ENCODE data around the gene VWA8.
A peak's percentile ranks its signal among the peaks of the same experiment; 100 is the strongest.
"Not testable (repeated sequence)": the region's sequence is repeated elsewhere in the genome, so short reads cannot be mapped to it uniquely, and the experiment has no call there.

Gene VWA8

GRCh38 chr13:41547251-41548000 is 413.5 kb downstream of the VWA8 start:
- no peak for DNase-seq

DNA sequence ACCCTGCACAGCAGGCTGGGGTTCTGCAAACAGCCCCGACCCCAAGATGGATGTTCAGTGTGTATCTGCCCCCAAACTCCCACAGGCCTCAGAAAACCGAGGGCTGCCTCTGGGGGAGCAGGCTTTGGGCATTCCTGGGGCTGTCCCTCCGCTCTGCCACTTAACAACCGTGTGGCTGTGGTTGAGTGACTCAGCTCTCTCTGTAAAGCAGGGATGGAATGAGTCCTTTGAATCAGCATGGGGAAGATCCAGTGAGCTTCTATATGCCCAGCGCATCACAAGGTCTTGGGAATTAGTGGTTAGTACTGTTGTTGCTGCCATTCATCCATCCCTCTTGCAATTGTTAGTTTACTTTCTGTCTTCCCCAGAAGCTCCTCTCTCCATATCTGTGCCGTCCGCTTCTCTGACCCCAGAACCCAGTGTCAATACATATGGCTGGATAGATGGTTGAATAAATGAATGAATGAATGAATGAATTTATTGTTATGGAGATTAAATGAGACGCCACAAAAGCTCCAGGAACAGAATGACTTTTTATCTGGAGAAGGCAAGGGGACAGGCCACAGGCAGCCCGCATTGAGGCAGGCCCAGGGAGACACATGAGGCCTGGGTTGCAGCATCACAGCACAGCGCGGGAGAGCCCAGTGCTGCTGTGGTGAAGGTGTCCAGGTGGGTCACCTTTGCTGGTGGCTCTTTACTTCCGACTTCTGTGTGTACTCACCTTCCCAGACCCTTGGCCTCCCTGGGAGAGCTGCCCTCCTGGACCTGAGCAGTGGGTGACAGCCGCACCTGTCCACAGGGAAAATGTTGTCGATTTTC is 414.3 kb downstream of the VWA8 start:
- no peak for DNase-seq

DNA sequence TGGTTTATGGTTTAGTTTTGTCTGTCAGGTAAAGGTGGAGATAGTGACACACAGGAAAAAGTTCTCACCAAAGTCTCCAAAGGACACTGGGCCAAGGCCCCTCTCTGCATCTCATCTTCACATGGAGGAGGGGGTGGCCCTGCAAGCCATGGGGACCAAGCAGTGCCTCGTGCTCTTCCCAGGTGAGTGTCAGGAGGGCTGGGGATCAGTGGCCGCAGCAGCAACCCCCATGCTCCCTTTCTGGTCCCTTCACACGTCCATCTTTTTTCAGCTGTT is 415.5 kb downstream of the VWA8 start:
- DNase-seq = no peak

DNA sequence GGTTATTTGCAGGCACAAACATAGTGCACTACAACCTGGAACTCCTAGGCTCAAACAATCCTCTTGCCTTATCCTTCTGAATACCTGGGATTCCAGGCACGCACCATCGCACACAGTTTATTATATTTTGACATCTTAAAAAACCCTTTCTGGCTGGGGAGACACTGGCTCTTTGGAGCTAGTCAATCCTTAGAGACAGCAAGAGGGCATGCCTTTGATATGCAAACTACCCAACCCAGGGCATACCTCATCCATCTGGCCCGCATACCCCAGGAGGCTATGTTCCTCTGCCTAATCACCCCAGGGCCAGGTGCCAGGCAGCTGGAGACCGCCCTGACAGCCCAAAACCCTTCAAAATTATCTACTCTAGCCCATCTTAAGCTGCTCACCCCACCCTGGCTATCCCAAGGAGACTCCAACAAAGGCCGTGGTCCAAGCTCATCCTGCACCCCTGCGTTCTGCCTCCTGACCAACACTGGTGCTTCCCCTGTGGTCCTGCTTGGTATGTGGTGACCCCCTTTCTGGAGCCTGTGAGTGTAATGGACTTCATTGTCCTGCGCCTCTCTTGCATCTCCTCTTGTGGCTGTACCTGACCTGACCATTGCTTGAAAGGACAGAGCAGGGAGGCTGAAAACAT is 417.1 kb downstream of the VWA8 start:
- peak; percentile 17 for DNase-seq

- DNase-seq = not testable (repeated sequence)
Observed at GRCh38 chr13:41542799-41543198, 418.1 kb downstream of the VWA8 start.

DNA sequence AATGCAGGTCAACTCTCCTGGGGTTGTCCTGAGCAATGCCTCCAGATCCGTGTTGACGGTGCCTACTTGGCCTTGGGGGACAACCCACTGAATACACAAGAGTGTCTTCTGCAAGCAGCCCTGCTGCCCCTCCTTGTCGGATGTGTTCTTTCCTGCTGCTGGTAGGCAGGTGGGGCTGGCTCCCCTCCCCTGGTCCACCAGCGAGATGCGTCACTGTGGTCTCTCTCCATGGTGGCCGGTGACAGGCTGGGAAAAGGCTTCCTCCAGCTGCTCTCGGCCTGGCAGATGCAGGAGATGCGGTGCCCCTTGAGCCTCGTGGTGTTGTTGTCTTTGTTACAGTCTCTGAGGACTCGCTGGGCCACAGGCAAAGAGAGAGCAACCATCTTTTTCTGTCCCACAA is 418.6 kb downstream of the VWA8 start:
- no peak for DNase-seq

DNA sequence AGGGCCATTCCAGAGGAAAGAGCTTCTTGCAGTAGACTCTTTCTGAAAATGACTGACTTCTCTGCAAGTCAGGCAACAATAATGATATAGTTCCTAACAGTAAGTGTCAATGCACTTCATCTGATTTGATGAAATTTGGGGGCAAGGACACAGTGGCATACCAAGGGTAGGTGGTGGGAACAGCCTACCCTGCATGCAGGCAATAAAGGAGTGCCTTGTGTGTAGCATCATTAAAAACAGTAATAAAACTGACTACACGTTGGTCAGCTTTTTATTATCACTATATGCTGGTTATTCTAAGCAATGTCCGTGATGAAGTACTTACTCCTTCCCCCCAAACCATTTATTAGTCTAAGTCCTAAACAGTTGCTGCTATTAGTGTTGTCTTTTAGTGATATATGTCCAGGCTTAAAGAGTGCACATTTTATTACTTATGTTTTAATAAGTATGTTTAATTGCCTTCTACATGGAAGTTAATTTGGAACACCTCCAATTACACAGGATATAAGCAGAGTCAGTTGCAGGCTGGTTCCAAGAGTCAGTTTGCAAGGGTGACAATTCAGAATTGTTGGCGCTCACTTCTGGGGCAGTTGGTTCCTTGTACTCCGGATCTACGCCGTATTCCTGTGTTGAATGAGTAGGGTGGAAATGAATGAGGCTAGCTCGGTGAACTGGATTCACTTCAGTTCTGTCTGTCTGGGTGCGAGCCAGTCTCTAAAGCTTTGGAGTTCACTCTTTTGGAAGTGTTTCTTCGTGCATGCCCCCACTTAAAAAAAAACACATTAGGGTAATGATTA is 419.6 kb downstream of the VWA8 start:
- DNase-seq = no peak

- DNase-seq = not testable (repeated sequence)
Observed at GRCh38 chr13:41540240-41540639, 420.7 kb downstream of the VWA8 start.

GRCh38 chr13:41533266-41534052 is 427.4 kb downstream of the VWA8 start:
- no peak for DNase-seq

DNA sequence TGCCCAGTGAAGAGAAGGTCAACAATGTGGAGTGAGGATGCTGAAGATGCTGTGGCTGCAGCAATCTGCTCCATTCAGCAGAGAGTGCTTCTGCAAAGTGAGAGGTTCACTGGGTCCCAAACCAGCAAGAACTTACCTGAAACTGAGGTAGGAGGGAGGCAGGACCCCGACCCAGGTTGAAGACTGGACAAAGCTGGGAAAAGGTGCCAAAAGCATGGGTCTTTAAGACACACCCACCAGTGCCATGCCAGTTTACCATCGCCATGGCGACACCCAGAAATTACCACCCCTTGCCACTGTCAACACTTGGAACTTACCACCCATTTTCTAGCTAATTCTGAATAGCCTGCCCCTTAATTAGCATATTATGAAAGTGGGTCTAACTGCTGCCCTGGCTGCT is 432.9 kb downstream of the VWA8 start:
- no peak for DNase-seq

DNA sequence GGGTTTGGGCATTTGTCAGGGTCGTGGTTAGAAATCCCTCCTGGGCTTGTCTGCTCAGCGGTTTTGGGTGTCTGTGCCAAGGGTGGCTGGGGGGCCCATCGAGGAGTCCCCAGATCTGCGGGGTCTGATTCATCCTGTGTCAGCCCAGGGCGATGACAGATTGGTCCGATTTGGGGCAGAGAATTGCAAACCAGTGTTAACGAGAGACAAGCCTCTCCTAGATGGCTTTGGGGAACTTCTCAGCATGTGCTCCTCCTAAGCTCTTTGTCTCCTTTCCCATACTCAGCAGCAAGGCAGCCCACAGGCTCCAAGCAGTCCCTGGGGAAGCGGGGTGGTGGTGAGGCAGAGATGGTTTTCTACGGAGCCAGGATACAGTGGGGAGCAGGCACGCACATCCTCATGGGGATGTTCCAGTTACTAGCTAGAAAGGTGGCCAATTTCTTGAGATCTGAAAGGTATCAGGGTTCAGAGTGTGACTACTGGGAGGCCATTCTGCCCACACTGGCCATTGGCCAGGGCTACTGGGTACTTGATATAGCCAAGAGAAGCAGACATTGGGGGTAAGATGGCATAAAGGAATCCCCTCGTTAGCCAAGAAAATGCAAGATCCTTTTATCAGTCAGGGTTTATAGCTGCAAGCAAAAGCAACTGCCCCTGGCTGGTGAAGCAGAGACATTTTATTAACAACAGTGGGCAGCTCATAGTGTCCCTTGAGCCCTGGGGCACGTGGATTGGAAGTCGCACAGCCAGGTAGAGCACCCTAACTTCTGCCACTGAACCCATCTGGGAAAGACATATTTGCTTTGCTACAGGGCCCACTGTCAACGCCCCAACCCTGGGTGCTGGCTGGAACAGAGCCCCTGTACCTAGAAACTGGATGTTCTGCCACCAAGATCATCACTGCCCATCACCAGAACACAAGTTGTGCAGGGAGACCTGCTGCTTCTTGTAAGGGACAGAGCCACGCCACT is 440.0 kb downstream of the VWA8 start:
- no peak for DNase-seq

DNA sequence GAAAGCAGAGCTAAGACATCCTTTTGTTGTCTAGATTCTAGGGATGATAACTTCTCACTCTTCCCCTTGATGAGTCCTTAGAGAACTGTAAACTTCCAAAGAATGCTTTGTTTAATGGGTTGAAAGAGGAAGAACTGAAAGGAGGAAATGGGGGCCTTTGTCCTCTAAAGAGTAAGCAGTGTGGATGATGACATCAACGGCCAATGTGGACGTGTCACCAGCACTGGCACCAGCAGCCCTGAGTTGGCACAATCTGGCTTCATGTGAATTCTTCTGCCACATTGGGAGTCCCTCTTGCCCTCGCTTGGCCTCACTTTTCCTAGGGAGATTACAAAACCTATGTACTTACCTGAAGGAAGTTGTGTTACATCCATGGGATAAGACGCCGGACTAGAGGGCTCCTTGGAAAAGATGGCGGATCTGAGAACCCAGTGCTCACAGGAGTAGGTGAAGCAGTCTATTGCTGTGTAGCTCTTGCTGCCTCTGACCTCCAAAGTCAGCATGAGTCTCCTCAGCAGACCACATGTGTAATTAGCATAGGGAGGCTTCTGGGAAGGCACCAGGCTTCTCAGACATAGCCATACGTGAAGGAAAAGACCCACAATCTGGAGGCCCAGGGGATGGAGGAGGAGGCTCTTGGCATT is 440.8 kb downstream of the VWA8 start:
- no peak for DNase-seq

Measured in DMS 273 treated with DMSO at 0.1 percent for 48 hours (cell line).